GM21723 (cell line): ENCODE results near the gene SEMA3C.

Experiments used
- ATAC-seq: cut with Tn5 transposase; IDR thresholded peaks from one replicate; pipeline ENCODE4 v1.9.1; 2021; ENCODE audit warnings: mild to moderate bottlenecking, moderate library complexity; ENCODE audit not compliant: unreplicated experiment

The SEMA3C gene

GRCh38 chr7:80785276-80785675 lies 133.6 kb downstream of the SEMA3C start:
- ATAC-seq = no peak

GRCh38 chr7:80783678-80784327 lies 135.0 kb downstream of the SEMA3C start:
- no peak for ATAC-seq

- no peak for ATAC-seq
Observed at GRCh38 chr7:80783186-80783677, 135.6 kb downstream of the SEMA3C start.

DNA sequence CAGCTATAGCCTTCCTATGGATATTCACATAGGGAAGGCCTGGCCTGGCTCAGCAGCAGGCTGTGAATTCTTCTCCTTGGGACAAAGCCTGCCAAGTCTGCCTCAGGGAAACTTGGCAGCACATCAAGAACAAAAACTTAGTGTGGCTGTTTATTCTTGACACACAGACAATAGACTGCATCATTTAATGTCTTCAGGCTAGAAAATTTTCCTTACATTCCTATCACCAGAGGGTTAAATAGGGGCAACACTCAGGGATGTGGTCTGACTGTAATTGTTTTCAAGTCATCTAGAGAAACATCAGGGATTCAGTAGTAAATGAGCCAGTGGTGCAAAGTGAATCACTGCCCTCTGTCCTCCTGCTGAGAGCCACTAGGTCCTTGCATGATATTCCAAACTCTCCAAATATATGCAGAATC lies 137.3 kb downstream of the SEMA3C start:
- ATAC-seq = no peak

GRCh38 chr7:80781146-80781545 lies 137.7 kb downstream of the SEMA3C start:
- ATAC-seq = no peak

- no peak for ATAC-seq
Observed at GRCh38 chr7:80779456-80779855, 139.4 kb downstream of the SEMA3C start.

GRCh38 chr7:80775897-80776296 lies 143.0 kb downstream of the SEMA3C start:
- ATAC-seq = no peak

GRCh38 chr7:80775482-80775881 lies 143.4 kb downstream of the SEMA3C start:
- ATAC-seq = no peak

- no peak for ATAC-seq
Observed at GRCh38 chr7:80774843-80775242, 144.0 kb downstream of the SEMA3C start.

DNA sequence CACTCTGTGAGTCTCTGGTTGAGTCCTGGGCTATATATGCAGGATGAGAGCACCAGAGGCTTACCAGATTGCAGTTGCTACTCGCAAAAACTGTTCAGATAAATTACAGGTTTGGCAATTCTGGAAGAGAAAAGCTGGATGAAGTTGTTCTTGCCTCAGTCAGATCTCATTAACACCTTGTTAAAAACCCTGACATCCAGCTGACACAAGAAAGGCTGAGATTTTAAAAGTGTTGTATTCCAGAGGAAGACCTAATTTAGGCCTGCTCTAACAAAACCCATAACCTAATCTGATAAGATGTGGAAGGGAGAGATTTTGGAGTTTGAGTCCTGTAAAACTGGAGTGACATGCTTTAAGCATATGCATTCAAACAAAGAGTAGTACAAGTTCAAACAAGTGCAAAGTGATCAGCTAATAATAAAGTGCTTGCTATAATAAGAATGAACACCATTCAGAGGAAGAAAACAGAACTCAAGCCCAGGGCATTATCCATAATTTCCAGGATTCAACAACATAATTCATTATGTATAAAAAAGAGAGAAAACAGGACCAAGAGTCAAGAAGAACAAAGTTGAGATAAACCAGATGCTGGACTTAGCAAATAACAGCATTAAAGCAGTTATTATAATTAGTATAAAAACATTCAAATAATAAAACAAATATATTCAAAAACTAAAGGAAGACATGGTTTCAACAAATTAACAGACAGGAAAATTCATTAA lies 144.9 kb downstream of the SEMA3C start:
- ATAC-seq = no peak

DNA sequence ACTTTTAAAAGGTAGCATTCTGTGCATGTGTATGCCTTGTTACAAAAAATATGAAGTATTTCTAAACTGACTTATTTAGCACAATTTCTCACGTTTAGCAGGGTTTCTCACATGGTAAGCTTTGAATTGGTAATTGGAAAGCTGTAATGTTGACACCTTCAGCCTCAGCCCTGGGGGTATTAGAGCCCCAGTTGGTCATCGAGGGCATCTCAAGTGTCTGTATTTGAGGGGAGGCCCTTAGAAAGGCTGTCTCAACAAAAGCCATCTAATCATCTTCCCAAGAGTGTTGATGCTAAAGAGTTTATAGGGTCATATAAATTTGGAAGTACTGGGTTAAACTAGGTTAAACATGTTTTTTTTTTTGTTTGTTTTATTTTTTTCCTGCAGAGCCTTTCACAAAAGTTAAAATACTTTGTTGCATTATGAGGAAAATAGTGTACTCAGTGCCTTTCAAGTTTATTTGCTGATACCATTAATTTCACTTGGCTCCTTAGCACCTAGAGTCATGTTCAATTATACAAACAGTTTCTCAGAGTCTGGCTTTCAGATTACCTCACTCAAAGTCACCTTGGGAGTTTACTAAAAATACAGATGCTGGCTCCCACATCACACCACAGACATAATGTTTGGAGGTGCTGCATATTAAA lies 146.4 kb downstream of the SEMA3C start:
- no peak for ATAC-seq

- no peak for ATAC-seq
Observed at GRCh38 chr7:80771523-80771922, 147.3 kb downstream of the SEMA3C start.

- ATAC-seq = peak; percentile 60
Observed at GRCh38 chr7:80770675-80771081, 148.2 kb downstream of the SEMA3C start.

- no peak for ATAC-seq
Observed at GRCh38 chr7:80770061-80770460, 148.8 kb downstream of the SEMA3C start.

GRCh38 chr7:80768756-80769155 lies 150.1 kb downstream of the SEMA3C start:
- no peak for ATAC-seq

- no peak for ATAC-seq
Observed at GRCh38 chr7:80767654-80768053, 151.2 kb downstream of the SEMA3C start.

GRCh38 chr7:80766724-80767123 lies 152.1 kb downstream of the SEMA3C start:
- ATAC-seq = no peak

GRCh38 chr7:80764132-80764531 lies 154.7 kb downstream of the SEMA3C start:
- no peak for ATAC-seq

DNA sequence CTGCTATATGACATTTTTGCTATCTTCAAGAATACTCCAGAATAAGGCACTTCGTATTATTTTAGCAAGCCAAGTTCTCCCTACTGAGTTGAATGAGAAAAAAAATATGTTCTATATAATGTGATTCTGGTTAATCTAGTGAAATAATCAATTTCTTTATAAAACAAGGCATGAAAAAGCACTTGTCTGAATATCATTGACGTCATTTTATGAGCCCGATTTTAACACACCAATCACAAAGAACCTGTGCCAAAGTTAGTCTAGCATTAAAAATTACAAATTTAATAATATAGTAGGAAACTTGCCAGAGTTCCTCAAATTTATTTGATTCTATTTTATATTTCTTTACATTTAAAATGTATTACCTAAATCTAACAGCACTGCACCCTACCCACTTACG lies 155.1 kb downstream of the SEMA3C start:
- no peak for ATAC-seq

DNA sequence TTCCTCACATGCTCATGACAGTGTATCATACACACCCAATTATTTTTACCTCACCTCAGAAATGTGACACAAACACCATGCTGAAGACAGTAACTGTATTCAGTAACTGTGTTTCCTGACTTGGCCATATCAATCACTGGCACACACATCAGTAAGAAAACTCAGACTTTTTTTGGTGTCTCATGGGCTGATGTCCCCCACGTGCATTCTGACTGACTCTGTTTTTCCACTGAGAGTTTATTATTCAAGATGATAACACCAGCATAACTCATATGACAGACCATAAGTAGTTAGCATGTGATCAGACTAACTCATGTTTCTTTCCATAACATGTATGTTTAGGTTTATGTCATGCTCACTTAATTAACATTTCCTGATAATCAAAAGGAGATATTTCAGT lies 155.6 kb downstream of the SEMA3C start:
- no peak for ATAC-seq

- ATAC-seq = no peak
Observed at GRCh38 chr7:80760292-80760691, 158.6 kb downstream of the SEMA3C start.
